NCI-H526 treated with DMSO at 0.1 percent for 48 hours (cell line): Measurements from ENCODE around the gene TBC1D9.
"Not testable (repeated sequence)": the region's sequence is repeated elsewhere in the genome, so short reads cannot be mapped to it uniquely, and the experiment has no call there.

ENCODE experiments used
- DNase-seq: peaks from one replicate; lab custom pipeline; 2025; lab: John Stamatoyannopoulos, UW

TBC1D9 gene

DNA sequence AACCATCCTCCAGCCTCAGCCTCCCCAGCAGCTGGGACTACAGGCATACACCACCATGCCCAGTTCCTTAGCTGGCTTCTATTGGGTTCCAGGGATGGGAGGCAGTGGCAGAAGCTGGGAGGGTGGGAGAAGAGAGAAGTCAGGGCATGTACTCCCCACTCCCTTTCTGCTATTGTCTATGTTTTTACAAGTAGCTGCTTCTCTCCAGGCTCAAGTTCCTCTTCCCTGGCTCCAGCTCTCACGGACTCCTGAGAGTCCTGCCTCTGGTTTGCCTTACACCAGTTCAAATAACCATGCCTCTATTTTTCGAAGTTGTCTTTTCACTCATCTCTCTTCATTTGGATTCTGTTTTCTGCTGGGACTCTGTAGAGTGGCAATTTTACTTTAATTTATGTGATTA is 2.9 kb downstream of the TBC1D9 start:
- no peak for DNase-seq

DNA sequence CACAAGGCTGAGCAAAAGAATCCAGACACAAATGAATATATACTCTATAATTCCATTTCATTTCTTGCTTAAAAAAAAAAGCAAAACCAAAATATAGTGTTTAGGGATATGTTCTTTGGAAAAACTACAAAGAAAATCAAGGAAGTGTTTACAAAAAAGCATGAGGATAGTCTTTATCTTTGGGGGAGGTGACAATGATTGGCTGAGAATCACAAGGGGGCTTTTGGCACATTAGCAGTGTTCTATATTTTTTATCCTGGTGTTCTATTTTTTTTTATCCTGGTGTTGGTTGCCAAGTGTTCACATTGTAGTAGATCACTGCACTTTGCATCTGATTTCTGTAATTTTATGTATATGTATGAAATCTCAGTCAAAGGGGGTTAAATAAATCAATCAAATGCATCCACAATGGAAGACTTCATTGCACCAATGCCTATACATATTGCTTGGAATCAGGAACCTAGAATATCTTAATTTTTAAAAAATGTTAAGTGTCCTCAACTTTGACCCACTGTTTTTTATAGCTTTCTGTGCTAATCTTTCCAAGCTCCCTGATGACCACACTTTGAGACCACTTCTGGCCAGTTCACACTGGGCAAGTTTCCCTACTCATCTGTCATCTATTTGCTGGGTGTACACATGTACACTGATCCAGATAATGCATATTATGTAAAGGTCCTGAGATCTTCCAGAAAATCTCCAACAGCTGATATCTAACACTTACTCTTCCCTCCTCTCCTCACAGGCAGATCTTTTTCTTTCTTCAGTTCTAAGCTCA is 3.7 kb downstream of the TBC1D9 start:
- no peak for DNase-seq

DNA sequence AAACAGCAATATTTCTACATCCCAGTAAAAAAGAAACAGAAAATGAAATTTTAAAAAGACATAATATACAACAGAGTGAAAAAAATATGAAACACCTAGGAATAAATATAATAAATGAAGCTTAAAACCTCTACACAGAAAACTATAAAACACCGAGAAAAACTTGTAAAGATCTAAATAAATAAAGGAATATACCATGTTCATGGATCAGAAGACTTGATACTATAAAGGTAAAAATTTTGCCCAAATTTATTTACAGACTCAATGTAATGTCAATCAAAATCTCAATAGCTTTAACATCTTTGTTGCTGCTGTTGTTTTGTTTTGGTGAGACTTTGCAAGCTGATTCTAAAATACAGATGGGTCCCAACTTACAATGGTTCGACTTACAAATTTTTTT is 5.7 kb downstream of the TBC1D9 start:
- no peak for DNase-seq

DNA sequence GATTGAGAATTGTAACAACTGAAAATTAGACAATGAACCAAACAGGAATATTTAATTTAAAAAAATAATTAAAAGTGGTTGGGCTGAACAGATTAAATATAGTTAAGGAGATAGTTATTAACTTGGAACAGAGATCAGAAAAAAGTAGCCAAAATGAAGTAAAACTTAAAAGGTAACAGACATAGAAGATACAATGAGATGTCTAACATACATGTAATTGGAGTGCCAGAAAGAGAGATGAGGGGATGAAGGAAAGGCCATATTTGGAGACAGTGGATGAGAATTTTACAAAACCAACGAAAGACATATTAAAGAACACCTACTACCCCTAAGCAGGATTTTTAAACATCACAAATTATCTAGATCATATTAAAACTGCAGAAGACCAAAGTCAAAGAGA is 8.0 kb downstream of the TBC1D9 start:
- no peak for DNase-seq

DNA sequence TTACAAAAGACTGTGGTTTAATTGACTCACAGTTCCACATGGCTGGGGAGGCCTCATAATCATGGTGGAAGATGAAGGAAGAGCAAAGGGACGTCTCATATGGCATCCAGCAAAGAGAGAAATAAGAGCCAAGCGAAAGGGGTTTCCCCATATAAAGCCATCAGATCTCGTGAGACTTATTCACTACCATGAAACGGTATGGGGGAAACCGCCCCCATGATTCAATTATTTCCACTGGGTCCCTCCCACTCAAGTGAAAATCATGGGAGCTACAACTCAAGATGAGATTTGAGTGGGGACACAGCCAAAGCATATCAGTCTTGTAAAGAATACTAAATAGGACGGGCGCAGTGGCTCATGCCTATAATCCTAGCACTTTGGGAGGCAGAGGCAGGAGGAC is 9.6 kb downstream of the TBC1D9 start:
- DNase-seq, result not testable (repeated sequence)

DNA sequence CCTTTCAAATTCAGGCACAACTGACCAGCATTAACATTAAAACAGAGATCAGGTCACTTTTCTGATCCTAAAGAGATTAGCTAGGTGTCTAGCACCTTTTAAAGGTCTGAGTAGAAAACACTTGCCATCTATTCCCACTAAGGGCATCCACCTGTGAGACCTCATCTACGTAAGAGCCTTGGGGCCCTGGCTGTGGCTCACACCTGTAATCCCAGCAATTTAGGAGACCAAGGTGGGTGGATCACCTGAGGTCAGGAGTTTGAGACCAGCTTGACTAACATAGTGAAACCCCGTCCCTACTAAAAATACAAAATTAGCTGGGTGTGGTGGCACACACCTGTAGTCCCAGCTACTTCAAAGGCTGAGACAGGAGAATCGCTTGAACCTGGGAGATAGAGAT is 11.8 kb downstream of the TBC1D9 start:
- no peak for DNase-seq

DNA sequence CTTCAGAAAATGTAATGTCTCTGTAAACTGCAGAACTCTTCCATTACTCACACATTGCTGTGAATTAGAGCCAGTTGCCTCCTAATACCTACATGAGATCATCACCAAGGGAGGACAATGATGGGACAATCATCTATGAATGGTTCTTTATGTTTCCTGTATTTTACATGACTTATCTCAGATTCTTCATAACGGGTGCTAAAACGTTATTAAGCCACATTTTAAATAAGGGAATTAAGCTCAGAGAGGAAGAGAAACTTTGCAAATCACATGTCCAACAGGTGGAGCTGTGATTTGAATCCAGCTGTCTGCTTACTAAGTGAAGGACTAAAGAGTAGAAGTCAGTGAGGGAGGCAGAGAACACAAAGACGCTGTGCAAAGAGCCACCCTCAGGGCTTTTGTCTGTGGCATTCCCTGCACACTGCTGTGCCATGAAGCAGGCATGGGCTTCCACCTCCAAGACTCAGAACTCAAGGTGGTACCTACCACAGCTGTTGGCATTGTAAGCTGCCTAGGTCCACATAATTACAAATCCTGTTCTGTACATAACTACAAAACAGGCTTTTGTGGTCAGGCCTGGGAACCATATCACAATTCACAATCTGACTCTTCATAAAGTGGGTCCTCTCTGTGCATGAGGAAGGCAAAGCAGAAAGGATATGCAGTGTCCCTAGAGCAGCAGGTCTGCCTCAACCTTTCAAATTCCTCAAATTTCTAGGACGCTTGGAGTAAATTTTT is 12.8 kb downstream of the TBC1D9 start:
- DNase-seq, result peak; percentile 43

DNA sequence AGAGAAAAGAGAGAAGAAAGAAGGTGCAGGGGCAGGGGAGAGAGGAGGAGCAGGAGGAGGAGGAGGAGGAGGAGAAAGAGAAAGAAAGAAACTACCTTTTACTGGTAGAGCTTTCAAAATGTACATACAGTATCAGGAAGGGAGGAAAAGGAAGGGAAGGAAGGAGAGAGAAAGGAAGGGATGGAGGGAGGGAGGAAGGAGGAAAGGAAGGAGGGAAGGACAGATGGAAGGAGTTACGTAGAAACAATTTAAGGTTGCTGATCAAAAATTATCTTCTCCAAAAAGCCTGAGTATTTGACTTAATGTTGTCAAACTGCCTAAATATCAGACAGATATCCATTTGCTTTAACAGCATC is 13.4 kb downstream of the TBC1D9 start:
- DNase-seq, result no peak

DNA sequence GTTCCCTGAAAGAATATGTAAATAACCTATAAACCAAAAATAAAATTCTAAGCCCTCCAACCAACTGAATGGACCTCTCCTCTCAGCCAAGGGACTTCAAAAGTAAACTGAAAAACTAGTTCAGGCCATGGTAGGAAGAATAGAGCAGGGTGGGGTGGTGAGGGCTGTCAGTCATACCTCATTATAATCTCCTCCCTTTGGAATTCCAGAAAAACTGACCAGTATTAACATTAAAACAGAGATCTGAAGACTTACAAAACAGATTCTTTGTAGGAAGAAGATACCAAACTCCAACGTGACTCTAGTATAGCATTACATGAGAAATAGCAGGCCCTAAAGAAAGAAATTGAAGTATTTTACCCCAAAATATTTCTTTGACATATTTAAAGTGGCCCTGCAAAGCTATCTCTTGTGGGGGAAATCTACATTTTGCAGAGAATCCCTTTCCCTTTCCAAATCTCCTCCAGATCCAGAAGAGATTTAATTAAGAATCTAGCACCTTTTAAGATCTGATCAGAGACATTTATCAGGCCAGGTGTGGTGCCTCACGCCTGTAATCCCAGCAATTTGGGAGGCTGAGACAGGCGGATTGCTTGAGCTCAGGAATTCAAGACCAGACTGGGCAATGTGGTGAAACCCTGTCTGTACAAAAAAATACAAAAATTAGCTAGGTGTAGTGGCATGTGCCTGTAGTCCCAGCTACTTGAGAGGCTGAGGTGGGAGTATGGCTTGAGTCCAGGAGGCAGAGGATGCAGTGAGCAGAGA is 15.1 kb downstream of the TBC1D9 start:
- no peak for DNase-seq

DNA sequence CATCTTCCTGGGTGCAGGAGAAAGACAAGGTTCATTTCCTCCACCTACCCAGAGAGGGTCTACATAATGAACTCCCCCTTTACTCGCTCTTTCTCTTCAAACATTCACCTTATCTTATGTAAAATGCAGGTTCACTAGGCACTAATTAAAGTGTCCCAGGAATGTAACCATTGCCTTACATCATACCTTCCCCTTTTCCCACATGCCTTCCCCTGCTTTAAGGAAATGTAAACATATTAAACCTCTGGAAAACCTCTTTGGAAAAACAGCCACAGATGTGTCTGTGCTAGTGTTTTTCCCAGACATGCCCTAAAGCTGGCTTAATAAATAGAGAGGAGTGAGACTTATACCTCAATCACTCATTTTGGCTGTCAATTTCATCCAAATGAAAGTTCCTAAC is 15.8 kb downstream of the TBC1D9 start:
- DNase-seq, result no peak

DNA sequence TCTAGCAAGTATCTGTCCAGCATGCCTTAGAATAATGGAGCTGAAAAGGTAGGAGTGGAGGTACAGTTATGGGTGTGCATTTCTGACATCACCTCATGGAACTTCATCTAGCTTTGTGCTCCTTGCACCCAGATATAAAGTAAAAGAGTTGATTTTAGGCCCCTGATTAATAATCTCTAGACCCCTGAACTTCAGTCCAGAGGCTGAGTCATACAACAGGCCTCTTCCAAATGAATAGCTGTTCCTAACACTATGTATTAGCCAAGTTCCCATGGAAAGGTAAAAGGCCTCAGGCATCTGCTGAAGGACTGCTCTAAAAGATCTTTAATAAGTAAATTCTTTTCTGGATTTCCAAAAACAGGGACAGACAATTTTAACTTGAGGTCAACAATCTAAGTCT is 16.2 kb downstream of the TBC1D9 start:
- no peak for DNase-seq

DNA sequence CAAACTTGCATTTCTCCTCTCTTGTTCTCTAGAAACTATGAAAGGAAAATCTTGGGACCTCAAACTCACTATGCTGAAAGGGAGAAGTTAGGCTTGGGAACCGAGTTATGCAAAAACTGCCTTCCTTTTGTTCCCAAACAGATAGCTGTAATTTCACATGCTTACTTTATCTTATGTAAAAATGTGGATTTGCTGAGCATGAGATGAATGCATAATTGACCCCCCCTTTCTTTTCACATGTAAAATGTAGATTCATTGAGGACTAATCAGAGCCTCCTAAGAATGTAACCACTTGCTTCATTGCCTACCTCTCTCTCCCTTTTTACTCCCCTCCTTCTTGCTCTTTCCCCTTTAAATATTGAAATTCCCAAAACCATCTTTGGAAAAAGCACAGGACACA is 18.0 kb downstream of the TBC1D9 start:
- DNase-seq, result no peak

DNA sequence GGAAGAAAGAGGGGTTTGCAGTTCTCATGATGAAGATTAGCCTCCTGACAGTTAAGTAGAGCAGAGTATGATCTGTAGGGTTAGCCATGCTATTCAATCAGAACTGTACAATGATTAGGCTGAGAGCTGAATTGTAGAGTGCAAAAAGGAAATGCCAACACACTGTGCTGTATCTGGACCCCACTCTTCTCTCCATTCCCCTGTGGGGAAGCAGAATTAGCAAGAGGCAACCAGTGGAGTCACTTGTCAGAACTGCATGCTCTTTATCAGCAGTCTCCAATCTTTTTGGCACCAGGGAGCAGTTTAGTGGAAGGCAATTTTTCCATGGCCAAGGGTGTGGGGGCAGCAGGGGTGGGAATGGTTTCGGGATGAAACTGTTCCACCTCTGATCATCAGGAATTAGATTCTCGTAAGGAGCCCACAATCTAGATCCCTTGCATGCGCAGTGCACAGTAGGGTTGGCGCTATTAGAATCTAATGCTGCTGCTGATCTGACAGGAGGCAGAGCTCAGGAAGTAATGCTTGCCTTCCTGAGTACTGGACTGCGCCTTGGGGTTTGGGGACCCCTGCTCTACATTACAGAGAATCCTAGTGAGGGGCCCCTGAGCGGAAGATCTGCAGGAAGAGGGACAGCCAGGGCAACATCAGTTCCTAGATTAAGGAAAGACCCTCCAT is 19.4 kb downstream of the TBC1D9 start:
- DNase-seq, result no peak

DNA sequence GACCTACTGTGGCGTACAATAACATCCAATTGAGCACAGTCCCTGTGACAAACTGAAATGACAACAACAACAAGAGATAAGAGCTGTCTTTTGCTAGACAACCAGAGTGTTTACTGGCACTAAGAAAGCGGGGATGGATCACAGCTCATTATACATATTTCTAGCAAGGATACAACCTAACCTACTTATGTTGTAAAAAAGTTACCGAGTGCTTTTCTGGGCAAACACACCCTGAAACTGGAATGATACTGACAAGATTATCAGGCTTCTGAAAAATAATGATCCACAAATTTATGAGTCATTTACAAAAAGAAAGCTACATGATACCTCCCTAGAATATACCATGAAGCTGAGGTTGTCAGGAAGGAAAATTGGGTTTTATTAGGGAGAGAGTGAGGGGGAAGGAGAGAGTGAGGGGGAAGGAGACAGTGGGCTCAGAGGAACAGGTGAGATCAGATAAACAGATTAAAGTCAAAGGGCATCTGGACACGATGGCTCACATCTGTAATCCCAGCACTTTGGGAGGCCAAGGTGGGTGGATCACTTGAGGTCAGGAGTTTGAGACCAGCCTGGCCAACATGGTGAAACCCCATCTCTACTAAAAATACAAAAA is 20.3 kb downstream of the TBC1D9 start:
- no peak for DNase-seq

DNA sequence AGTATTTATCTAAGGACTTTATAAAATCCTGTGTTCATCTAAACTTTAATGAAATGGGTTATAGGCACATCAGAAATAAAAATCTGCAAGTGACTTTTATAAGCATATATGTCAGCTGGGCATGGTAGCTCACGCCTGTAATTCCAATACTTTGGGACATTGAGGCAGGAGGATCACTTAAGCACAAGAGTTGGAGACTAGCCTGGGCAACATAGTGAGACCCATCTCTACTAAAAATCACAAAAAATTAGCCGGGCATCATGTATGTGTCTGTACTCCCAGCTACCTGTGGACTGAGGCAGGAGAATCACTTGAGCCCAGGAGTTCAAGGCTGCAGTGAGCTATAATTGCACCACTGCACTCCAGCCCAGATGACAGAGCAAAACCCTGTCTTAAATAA is 20.9 kb downstream of the TBC1D9 start:
- no peak for DNase-seq

DNA sequence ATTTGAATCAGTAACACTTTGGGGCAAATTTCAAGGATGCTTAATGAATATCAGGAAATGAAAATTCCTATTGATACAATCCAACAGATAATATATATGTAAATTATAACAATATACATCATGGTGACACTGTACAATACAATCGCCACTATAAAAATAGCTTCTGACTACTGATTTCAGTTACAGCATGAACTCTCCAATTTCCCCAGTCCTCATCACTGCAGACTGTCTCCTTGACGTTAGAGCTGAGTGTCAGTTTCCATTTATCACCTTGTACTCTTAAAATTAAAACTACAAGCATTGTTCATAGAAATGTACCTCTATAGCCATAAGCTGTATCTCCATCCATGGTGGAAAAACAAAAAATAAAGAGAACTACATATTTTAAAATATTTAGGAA is 23.4 kb downstream of the TBC1D9 start:
- no peak for DNase-seq

DNA sequence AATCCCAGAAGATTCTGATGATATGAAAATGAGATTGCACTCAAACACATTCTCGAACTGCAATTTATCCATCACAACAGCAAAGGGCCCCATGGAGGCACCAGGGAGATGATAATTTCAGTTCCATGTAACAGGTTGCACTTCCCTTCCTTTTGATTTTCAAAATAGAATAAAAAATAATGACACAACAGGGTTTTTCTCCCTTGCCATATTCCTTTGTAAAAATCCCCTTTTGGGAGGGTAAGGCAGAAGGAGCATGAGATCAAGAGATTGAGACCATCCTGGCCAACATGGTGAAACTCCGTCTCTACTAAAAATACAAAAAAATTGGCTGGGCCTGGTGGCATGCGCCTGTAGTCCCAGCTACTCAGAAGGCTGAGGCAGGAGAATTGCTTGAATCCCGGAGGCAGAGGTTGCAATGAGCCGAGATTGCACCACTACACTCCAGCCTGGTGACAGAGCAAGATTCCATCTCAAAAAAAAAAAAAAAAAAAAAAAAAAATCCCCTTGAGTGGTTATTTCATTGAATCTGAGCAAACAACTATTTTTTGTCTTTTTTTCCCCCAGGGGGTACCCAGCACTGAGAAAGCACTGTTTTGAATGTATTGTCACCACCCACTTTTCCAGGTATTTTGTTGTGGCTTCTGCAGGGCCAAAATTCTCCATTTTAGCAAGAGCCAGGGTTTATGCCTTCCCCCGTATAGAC is 26.7 kb downstream of the TBC1D9 start:
- no peak for DNase-seq

DNA sequence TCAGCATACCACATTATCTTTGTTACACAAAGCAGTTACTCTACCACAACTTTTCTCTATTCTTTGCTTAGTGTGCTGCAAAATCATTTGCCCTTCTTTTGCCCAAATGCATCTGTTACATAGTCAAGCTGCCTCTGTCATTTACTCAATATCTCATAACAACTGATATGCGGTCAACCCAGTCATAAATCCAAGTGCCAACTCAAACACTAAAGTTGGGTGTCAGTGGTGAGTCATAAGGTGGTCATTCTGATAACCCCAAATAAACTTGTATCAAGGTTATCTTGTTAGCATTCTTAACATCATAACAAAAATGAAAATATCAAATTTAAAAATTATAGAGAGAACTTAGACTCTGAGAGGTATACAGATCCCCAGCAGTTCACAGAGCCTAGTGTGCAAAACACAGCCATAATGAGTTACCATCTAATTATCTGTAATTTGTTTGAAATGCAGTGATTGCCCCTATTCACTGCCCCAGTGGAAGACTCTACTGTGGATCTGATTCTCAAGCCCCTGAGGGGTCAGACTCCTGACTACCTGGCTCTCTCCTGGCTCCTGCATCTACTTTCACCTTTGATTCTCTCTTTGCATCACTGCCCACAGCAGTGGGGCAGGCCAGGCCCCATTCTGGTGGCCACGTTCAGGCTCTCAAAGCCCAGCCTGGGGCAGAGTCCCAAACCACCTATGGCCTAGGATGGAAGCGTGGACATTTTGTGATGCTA is 29.2 kb downstream of the TBC1D9 start:
- DNase-seq, result no peak

DNA sequence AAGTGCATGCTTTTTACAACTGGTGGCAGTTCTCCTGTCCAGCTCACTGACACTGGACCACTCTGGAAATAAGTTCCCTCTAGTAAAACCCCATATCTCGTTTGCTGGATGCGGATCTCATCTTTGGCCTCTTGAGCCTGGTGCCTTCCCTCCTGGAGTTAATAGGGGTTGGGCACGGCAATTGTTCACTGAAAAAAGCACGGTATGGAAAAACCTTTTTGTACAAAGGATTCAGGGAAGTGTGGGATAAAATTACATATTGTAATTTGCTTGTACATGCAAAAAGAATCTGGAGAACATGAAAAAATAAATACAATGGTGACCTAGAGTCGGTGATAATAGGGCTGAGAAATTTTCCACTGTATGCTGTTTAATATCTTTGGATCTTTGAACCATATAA is 30.6 kb downstream of the TBC1D9 start:
- DNase-seq, result no peak

DNA sequence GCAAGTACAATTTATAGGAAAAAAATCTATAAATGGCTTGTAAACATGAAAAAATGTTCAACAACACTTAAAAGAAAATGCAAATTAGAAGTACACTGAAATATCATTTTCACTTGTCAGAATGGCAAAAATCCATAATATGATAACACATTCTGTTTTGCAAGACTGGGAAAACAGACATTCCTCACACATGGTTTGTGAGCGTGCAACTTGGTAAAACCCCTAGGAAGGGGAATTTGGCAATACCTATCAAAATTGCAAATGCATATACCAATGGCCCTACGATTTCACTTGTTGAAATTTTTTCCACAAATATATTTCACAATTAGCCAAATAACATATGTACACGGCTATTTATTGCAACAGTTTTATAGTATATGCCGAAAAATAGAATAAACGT is 31.4 kb downstream of the TBC1D9 start:
- no peak for DNase-seq
